GM19328 (cell line): ENCODE data around the gene SNX33.

Source experiments
- ATAC-seq: cut with Tn5 transposase; IDR thresholded peaks from one replicate; pipeline ENCODE4 v1.9.1; 2021; ENCODE audit warnings: mild to moderate bottlenecking, moderate library complexity; ENCODE audit not compliant: unreplicated experiment

The SNX33 gene

GRCh38 chr15:75641179-75641503 is 6.6 kb upstream of the SNX33 start:
- ATAC-seq: no peak

GRCh38 chr15:75641603-75642002 is 6.1 kb upstream of the SNX33 start:
- no peak for ATAC-seq

- no peak for ATAC-seq
Measured at GRCh38 chr15:75644376-75644775, 3.3 kb upstream of the SNX33 start.

- ATAC-seq: no peak
Measured at GRCh38 chr15:75646112-75646943, 1.4 kb upstream of the SNX33 start.

GRCh38 chr15:75646944-75647364 is 758 bp upstream of the SNX33 start:
- no peak for ATAC-seq

GRCh38 chr15:75648156-75649000 is 666 bp downstream of the SNX33 start:
- ATAC-seq: no peak

GRCh38 chr15:75649045-75649761 is 1.5 kb downstream of the SNX33 start:
- no peak for ATAC-seq

GRCh38 chr15:75649848-75650247 is 2.1 kb downstream of the SNX33 start:
- no peak for ATAC-seq

GRCh38 chr15:75650908-75651809 is 3.4 kb downstream of the SNX33 start:
- no peak for ATAC-seq

GRCh38 chr15:75651810-75652543 is 4.3 kb downstream of the SNX33 start:
- no peak for ATAC-seq

GRCh38 chr15:75653347-75653913 is 5.7 kb downstream of the SNX33 start:
- no peak for ATAC-seq

GRCh38 chr15:75654201-75654907 is 6.6 kb downstream of the SNX33 start:
- ATAC-seq: no peak

- no peak for ATAC-seq
Measured at GRCh38 chr15:75655931-75656330, 8.2 kb downstream of the SNX33 start.

GRCh38 chr15:75656331-75656730 is 8.6 kb downstream of the SNX33 start:
- no peak for ATAC-seq

GRCh38 chr15:75656813-75657212 is 9.1 kb downstream of the SNX33 start:
- ATAC-seq: no peak

GRCh38 chr15:75659141-75659771 is 11.5 kb downstream of the SNX33 start:
- no peak for ATAC-seq

GRCh38 chr15:75659928-75660645 is 12.4 kb downstream of the SNX33 start:
- no peak for ATAC-seq
